Duodenal mucosa (tissue), 2 donors: Measurements from ENCODE around the gene SYTL1.

ENCODE experiments used
- H3K27ac ChIP-seq: one replicate; pipeline ENCODE4 v1.7.0; 2013; ENCODE audit warnings: low read depth, low read length
- H3K27me3 ChIP-seq, 2 donors: one replicate each; pipeline ENCODE4 v1.7.0; 2013; ENCODE audit warnings: low read length in 2 of 2, control low read depth in 1 of 2; ENCODE audit not compliant: insufficient read depth in 2 of 2, control insufficient read depth in 1 of 2
- H3K36me3 ChIP-seq, 2 donors: one replicate each; pipeline ENCODE4 v1.7.0; 2013; ENCODE audit warnings: low read length in 2 of 2, control low read depth in 1 of 2; ENCODE audit not compliant: insufficient read depth in 2 of 2, control insufficient read depth in 1 of 2
- H3K4me1 ChIP-seq, 2 donors: one replicate each; pipeline ENCODE4 v1.7.0; 2013; ENCODE audit warnings: low read length in 2 of 2, control low read depth in 1 of 2; ENCODE audit not compliant: insufficient read depth in 2 of 2, control insufficient read depth in 1 of 2
- H3K4me3 ChIP-seq, 2 donors: one replicate each; pipeline ENCODE4 v1.7.0; 2013; ENCODE audit warnings: low read length in 2 of 2, low read depth in 1 of 2
- H3K9ac ChIP-seq, 2 donors: one replicate each; pipeline ENCODE4 v1.7.0; 2013; ENCODE audit warnings: low read length in 2 of 2, low read depth in 1 of 2
- H3K9me3 ChIP-seq, 2 donors: one replicate each; pipeline ENCODE4 v1.7.0; 2013; ENCODE audit warnings: low read length in 2 of 2, control low read depth in 1 of 2; ENCODE audit not compliant: control insufficient read depth in 1 of 2

The SYTL1 gene

DNA sequence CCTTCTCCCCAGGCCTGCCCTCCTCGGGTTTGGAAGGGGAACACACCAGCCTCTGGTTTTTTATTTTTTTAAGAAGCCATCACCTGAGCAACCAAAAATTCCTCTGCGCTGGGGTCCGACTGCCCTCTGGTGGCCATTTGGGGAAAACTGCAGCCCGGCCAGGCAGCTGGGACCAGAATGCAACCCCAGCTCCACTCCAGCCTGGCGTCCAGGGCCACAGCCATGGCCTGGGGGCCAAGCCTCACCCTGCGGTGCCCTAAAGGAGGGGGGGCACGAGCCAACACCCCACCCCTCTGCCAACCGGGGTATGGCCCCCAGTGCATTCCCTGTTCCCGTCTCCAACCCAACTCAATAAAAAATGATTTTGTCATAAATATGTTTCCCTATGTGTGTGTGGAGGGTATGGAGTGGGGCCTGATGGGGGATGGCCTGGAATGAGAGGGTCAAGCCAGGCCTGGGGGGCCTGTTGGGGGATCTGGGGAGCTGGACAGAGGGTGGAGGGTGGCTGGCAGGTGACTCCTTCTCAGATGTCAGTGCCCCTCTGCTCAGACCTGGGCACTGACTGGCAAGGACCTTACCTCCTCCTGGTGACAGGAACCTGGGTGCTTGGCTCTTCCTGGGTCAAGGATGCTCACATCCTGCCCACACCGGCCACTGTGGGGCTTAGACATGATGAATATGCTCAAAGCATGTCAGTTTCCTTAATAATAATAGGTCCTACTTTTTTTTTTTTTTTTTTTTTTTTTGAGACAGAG, 53.8 kb downstream of the SYTL1 start:
- Histone ChIP-seq H3K4me1 (peaks cover 7 to 16% of the 10 kb centered on the region in 2 donors), H3K27ac (no peak overlapping the region), H3K9me3 (no peaks in the 10 kb centered on the region), H3K27me3 (no peaks in the 10 kb centered on the region), H3K4me3 (no peak overlapping the region), H3K36me3 (no peaks in the 10 kb centered on the region), H3K9ac (no peak overlapping the region)

DNA sequence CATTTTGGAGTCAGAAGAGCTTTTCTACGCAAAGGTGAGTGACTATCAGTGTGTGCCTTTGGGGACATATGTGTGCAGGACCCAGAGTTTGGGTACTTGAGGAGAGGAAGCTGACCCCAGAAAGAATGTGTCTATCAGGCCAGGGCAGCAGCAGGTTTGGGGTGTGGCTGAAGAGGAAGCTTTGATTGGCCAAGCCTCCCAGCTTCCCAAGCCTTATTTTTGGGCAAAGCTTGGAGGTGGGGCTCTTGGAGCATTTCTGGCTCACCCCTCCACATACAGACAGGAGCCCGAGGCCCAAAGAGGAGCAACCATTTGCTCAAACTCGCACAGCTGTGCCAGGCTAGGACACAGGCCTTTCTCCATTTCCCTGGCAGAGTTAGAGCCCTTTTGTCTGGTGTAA, 55.3 kb downstream of the SYTL1 start:
- Histone ChIP-seq H3K4me1 (peaks cover under 1 to 7% of the 10 kb centered on the region in 2 donors), H3K36me3 (no peaks in the 10 kb centered on the region), H3K4me3 (no peak overlapping the region), H3K27me3 (no peaks in the 10 kb centered on the region), H3K9me3 (no peaks in the 10 kb centered on the region), H3K9ac (no peak overlapping the region), H3K27ac (no peak overlapping the region)

DNA sequence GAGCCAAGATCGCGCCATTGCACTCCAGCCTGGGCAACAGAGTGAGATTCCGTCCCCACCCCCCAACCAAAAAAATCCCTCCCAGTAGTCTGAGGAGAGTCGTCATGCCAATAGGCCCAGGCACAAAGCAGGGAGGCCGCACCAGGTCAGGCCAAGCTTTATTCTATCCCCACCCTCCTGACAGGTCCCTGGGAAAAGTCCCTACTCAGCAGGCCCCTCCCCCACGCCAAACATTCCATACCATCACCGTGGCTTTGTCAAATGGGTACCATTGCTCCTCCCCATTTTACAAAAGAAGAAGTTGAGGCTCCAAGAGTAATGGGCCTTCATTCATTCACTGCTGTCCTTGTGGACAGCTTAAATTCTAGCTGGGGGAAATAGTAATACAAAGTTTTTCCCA, 55.9 kb downstream of the SYTL1 start:
- no peak overlapping the region for H3K4me3 ChIP-seq
- H3K36me3 ChIP-seq, result no peaks in the 10 kb centered on the region
- no peaks in the 10 kb centered on the region for H3K9me3 ChIP-seq
- H3K27ac ChIP-seq, result no peak overlapping the region
- H3K27me3 ChIP-seq, result no peaks in the 10 kb centered on the region
- H3K4me1 ChIP-seq, result peaks cover 5 to 10% of the 10 kb centered on the region in 2 donors
- no peak overlapping the region for H3K9ac ChIP-seq

DNA sequence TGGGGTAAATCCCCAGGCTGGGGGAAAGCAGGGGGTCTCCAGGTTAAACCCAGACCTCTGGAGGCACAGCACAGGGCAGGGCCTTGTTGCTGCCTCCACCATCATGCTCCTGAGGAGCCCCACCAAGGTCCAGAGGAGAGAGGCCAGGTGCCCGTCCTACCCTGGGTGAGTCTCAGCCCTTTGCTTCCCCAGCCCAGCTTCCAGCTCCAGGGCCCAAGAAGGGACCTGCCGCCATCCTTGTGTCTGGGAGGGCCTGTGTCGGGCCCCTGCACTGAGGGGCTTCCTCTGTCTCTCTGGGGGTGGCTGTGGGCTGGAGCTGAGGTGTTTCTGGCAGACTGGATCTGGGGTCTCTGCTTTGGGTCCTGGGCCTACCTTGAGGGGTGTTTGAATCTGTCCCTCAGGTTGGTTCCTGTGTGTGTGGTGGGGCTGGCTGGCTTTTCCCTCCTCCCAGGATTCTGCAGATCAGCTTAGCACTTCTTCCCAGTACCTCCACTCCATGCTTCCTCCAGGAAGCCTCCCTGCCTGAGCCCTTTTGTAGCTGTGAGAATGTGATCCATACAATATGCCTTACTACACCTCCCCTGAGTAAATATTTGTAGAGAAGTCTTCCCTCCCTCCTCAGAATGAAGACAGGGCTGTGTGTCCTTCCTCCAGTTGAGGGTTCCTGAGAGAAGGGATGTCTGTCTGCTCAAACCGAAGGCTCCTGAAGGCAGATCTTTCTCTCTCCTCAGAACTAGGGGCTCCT, 56.8 kb downstream of the SYTL1 start:
- Histone ChIP-seq H3K36me3 (peaks cover 0 to 3% of the 10 kb centered on the region in 2 donors), H3K9ac (no peak overlapping the region), H3K4me1 (peaks cover 9 to 14% of the 10 kb centered on the region in 2 donors), H3K27me3 (no peaks in the 10 kb centered on the region), H3K27ac (no peak overlapping the region), H3K4me3 (no peak overlapping the region), H3K9me3 (no peaks in the 10 kb centered on the region)

DNA sequence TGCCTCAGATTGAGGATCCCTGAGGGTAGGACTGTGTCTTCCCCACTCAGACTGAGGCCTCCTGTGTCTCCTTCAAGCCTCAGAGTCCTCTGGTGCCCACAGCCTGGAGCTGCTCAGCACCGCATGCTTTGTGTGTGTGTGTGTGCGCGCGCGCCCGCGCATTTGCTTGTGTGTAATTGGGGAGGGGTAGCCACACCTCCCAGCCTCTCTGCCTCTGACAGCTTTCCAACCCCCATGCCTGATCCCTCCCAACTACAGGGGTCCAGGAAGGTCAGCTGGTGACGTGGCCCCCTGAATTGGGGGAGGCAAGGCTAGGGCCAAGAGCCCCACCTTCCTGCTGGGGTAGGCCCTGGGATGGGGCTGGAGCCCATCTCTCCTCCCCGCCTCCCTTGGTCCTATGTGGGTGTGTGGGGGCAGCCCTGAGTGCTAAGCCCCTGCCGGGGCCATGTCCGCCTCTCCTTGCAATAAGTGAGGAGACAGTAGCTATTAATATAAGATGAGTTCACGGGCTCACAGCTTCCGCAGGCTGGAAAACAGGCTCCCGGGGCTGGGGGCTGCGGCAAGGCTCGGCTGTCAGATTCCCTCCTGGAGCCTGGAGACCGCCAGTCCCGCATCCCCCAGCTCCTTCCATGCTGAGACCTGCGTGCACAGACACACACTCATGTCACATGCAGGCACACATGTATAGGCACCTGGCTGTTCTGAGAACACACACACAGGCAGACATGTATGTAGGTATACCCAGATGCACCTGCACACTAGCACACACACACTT, 57.6 kb downstream of the SYTL1 start:
- H3K4me1 ChIP-seq, result peaks cover 9 to 19% of the 10 kb centered on the region in 2 donors

DNA sequence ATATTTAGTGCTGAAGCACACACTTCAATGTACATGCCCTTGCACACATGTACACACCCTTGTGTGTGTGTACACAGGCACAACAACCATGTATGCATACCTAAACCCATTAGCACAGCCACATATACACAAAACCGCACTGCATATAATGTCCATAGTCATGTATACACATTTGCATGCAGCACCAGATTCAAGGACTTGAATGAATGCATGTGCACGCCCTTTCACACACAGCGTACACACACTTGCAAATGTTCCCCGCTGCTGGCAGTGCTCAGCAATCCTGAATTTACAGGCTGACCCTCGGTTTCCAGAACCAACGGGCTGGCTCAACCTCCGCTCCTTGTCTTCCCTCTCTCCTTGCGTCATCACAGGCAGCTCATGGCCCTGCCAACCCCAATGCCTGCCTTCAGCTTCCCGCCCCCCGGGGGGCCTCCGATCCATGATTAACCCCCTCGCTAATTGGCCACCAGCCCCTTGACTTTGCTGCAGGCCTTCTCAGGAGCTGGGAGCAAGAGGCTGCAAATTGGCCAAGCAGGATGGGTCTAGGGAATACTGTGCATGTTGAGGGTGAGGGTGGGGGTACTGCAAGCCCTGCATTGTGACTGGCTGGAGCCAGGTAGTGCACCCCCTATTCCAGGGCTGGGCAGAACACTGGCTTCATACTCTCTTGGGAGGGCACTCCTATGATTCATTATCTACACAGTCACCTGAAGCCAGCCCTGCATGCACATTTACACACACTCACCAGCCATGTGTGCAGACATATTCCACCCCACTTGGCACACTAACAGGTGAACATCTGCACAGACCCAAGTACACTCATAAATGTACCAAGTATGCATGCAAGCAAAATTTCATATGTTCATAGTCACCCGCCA, 58.5 kb downstream of the SYTL1 start:
- Histone ChIP-seq H3K4me1 (peaks cover 9 to 19% of the 10 kb centered on the region in 2 donors), H3K4me3 (no peak overlapping the region), H3K27ac (no peak overlapping the region), H3K36me3 (peaks cover 4 to 13% of the 10 kb centered on the region in 2 donors), H3K9me3 (no peaks in the 10 kb centered on the region), H3K9ac (no peak overlapping the region), H3K27me3 (no peaks in the 10 kb centered on the region)

More for the DNA sequence above, 57.6 kb downstream of the SYTL1 start:
- no peaks in the 10 kb centered on the region for H3K9me3 ChIP-seq
- H3K27me3 ChIP-seq, result no peaks in the 10 kb centered on the region
- peaks cover 3 to 7% of the 10 kb centered on the region in 2 donors for H3K36me3 ChIP-seq
- no peak overlapping the region for H3K27ac ChIP-seq
- no peak overlapping the region for H3K9ac ChIP-seq
- no peak overlapping the region for H3K4me3 ChIP-seq

DNA sequence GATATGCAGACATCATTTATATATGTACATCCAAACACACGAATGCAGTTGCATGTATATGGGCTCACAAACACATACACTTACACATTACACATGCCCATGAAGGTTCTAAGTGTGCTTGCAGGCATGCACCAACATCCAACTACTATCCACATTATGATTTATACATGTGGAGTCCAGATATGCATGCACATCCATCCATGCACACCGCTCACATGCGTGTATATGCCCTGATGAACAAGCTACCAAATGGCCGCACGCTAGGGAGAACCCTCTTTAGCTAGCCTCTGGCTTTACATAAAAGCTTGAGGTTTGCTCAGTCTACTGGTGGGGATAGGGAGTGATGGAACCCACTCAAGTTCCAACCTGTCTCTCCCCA, 59.1 kb downstream of the SYTL1 start:
- no peaks in the 10 kb centered on the region for H3K9me3 ChIP-seq
- peaks cover 4 to 13% of the 10 kb centered on the region in 2 donors for H3K36me3 ChIP-seq
- no peak overlapping the region for H3K27ac ChIP-seq
- H3K4me3 ChIP-seq, result no peak overlapping the region
- no peaks in the 10 kb centered on the region for H3K27me3 ChIP-seq
- H3K4me1 ChIP-seq, result peaks cover 9 to 19% of the 10 kb centered on the region in 2 donors
- H3K9ac ChIP-seq, result no peak overlapping the region

DNA sequence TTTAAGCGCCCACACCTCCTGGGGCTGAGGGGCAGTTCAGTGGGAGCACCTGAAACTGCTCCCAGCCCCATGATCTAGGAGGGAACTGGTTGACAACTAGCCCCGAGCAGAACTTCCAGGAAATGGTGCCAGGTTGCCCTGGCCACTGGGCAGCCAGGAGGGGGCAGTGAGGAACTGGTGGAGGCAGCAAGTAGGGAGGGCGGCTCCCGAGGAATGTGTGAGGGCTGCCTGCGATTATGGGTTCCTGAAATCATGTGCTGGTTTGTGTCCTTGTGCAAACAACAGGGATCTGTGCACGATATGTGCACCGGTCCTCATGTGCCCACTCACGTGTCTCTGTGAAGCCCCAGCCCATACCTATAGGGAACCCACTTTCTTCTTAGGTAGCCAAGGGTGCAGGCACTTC, 60.5 kb downstream of the SYTL1 start:
- peaks cover 9 to 19% of the 10 kb centered on the region in 2 donors for H3K4me1 ChIP-seq
- peak overlapping the region in 1 of 2 donors; percentile 20 for H3K9ac ChIP-seq
- no peaks in the 10 kb centered on the region for H3K27me3 ChIP-seq
- no peaks in the 10 kb centered on the region for H3K9me3 ChIP-seq
- peaks cover 8 to 26% of the 10 kb centered on the region in 2 donors for H3K36me3 ChIP-seq
- H3K27ac ChIP-seq, result no peak overlapping the region
- no peak overlapping the region for H3K4me3 ChIP-seq

DNA sequence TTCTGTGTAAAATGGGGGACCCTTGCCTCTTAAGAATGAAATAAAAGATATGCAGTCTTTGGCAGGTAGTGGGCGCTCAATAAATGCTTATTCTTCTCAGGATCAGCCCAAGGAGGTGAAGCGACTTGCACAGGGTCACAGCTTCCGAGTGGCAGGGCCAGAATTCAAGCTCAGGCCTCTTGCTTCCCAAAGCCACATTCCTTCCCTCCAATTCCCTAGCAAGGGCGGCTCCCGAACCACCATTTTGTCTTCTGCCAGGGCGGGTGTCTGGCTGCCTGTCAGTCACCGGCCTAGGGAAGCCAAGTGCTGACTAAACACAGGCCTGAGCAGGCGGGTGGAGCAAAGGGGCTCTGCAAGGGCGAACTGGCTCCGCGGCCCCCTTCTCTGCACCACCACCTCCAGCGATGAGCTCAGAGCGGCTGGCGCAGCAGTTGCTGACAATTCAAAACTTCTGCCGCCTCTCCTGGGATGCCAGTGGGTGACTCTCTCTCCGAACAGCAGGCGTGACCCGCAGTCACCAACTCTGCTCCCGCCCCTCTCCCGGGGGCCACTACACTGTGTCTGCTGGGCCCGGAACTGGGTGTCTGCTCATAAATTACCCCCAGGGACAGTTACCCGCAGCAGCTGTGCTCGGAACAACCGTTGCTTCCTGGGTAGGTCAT, 61.4 kb downstream of the SYTL1 start:
- Histone ChIP-seq H3K4me3 (peak overlapping the region in 1 of 2 donors; percentile 11), H3K4me1 (peaks cover 9 to 19% of the 10 kb centered on the region in 2 donors), H3K36me3 (peaks cover 14 to 34% of the 10 kb centered on the region in 2 donors), H3K27ac (no peak overlapping the region), H3K9me3 (no peaks in the 10 kb centered on the region), H3K27me3 (no peaks in the 10 kb centered on the region), H3K9ac (peak overlapping the region in 1 of 2 donors; percentile 20)
